Measurements from ENCODE around the gene MYCBP.
"Not testable (repeated sequence)": the region's sequence is repeated elsewhere in the genome, so short reads cannot be mapped to it uniquely, and the experiment has no call there.

MYCBP gene, protein sequence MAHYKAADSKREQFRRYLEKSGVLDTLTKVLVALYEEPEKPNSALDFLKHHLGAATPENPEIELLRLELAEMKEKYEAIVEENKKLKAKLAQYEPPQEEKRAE

DNA sequence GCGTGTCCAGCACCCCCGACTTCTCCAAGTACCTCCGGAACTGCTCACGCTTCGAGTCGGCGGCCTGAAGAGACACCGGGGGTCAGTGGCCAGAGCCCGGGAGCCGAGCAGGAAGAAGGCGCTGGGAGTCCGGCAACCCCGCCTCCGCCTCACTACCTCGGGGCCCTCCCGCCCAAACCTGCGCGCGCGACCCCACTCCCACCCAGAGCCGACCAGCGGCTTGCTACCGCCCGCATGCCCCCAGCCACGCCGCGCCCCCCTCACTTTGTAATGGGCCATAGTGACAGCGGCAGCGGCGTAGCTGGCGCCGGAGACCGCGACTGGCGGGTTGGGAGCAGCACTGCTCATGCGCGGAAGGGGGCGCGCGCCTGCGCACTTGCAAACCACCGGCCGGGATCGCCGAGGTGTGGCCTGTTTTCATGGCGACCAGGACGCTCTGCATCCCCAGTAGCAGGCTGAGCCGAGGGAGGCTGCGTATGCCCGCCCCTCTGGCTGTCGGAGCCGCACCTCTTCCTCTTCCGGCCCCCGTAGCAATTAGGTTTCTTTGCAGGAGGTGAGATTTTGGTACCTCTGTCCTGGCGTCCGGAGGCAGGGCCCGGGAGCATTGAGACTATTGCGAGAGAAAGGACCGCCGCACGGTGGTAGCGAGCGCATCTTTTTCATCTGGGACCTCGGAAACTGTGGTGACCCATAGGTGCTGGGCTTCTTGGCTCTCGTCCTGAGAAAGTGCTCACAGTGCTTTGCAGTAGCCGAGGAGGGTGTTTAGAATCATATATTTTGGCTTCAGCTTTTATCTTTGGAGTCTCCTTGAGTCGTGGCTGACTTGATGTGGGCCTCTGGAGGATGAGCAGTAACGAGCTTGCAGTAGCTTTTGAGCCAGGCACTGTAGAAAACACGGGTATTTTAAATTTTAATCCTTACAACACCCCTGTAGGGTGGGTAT is at the start of gene MYCBP:
Gene MYCBP, minus strand, starts transcription at position 322 of the 943 bp plus-strand sequence. Its CDS starts 43 bp downstream, at position 279.
- peak; percentile 95 for FAIRE-seq

DNA sequence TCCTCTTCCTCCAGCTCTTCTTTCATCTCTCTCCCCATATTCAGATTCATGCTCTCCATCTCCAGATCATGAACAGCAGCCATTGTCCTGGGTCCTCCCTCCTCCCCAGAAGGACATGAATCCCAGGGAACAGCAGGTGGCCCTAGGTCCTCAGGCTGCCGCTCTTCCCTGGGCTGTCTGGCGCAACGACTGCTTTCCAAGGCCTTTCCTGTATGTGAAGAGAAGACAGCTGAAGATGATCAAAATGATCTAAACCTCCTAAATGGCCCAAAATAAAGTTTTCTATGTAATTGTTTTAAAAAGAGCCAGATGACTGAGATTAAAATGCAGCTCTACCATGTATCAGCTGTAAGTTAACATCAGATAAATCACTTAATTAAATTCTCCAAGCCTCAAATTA is 46.0 kb upstream of the MYCBP start:
- no peak for FAIRE-seq

DNA sequence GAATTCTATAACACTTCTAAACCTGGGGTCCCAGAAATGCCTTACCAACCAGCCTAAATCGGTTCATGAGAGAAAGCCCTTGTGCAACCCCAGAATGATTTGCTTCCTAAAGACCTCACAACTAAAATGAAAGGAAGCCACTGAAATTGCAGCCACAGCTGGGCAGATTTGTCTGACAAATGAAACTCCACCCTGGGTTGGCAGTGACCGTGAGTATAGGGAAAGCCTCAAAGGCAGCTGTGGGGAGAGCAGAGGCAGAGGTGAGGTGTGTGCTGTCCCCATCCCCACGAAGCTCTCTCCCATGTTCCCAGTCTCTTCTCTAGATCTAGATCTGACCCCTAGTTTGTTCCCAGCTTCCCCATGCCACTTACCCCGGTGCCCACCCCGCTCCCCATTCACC is 45.4 kb upstream of the MYCBP start:
- FAIRE-seq, result no peak

DNA sequence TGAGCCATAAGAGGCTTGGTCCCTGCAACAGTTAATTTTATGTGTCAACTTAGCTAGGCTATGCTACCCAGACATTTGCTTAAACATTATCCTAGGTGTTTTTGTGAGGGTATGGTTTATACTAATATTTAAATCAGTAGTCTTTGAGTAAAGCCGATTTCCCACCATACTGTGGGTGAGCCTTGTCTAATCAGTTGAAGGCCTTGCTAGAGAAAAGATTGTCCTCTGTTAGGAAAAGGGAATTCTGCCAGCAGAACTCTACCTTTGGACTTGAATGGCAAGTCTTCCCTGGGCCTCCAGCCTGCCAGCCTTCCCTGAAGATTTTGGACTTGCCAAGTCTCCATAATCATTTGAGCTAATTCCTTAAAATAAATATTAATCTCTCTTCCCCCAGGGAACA is 44.6 kb upstream of the MYCBP start:
- no peak for FAIRE-seq

DNA sequence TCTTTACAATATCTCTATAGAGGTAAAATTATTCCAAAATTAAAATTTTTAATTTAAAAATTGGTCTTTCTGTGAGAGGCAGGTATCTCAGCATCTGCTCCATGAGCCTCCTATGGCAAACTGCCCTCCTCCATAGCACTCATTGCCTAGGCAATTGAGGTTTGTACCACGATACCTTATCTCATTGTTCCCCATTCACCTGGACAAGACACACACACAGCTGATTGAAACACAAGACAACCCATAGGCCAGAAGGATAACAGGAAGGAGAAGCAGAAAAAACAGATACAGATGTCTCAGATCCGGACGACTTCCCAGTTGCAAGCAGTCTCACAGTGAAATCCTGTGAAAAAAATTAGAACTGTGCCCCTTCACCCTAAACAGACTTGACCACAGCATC is 44.2 kb upstream of the MYCBP start:
- FAIRE-seq, result no peak

DNA sequence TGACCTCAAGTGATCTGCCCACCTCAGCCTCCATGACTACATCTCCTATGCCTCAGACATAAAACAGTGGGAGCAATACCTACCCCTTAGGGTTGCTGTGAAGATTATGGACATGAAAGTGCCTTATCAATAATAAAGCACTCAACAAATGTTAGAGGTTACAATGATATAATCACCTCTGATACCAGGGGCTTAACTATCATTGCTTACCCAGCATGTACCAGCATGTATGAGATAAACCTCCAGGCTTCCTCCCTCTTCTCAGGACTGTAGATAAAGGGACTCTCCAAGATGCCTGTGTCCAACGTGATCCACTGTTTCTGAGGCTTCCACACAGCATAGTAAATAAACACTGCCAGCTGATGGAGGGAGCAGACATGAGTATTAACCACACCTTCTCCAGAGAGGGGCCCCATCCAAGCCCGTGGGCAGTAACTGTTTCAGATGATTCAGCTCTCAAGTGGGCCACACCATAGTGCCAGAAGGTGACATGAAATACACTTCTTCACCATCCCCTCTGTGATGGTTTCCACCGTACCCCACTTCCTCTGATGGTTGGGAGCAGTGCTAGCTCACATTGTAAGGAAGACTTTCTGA is 42.3 kb upstream of the MYCBP start:
- no peak for FAIRE-seq

DNA sequence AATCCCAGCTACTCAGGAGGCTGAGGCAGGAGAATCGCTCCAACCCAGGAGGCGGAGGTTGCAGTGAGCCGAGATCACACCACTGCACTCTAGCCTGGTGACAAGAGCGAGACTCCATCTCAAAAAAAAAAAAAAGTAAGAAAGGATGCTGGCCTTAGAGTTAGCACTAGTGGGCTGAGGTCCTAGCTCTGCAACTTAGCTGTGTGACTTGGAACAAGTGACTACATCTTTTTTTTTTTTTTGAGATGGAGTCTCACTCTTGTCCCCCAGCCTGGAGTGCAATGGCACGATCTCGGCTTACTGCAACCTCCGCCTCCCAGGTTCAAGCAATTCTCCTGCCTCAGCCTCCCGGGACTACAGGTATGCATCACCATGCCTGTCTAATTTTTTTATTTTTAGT is 41.8 kb upstream of the MYCBP start:
- not testable (repeated sequence) for FAIRE-seq

DNA sequence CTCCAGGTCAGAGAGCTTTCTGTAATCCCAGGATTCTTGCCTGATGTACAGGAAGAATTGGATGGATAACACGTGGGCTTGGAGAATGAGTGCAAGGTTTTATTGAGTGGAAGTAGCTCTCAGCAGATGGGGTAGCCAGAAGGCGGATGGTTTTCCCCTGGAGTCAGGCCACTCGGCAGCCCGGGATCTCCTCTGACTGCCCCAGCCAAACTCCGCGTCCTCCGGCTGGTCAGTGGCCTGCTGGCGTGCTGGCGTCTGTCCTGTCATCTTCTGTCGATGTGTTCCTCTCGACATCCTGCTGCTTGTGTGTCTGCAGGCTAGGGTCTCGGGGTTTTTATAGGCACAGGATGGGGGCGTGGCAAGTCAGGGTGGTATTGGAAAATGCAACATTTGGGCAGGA is 35.7 kb upstream of the MYCBP start:
- no peak for FAIRE-seq

DNA sequence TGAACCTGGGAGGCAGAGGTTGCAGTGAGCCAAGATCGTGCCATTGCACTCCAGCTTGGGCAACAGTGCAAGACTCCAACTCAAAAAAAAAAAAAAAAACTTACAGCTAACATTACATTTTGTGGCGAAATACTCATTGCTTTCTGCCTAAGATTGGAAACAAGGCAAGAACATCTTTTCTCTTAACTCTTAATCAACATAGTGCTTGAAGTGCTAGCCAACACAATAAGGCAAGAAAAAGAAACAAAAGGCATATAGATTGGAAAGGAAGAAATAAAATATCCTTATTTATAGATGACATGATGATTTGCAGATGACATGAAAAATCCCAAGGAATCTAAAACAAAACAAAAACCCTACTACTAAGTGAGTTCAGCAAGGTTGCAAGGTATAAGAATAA is 32.8 kb upstream of the MYCBP start:
- no peak for FAIRE-seq

DNA sequence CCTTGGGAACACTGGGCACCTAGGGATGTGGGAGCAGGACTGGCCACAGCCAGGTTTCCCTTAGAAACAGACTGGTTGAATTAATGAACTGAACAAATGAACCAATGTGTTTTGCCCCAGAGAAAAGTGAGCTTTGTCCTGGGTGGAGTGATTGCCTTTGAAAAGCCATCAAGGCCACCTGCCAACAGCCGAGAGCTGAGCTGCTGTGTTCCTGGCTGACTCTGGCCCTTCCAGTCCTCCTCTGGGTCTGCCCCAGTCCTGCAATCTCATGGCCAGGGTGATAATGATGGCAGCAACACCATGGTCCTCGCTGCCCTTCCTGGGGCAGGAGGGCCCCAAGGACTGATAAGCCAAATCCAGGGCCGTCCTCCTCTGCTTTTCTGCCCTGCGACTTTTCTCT is 26.4 kb upstream of the MYCBP start:
- no peak for FAIRE-seq

DNA sequence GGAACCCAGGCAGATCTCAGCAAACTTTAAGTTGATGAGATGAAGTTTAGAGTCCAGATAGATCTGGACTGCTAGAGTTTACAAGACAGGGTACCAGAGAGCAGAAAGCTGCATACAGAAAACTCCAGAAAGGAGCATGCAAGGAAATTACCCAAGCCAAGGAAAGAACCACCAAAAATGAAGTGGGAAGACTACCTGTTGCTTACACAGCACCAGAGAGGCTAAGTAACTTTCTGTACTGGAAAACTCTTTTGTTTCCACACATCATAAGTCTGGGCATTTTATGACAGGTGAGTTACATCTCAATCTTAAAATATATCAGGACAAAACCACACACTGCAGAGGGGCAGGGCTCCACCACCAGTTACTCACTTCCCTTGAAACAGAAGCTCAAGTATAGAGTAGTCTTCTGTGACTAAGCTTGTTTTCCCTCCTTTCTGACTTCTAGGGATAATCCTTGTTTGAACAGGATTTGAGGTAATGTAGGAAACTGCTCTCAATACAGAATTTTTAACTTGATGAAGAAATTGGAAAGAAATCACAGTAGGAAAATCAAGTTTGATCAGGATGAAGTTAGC is 25.6 kb upstream of the MYCBP start:
- FAIRE-seq, result no peak

DNA sequence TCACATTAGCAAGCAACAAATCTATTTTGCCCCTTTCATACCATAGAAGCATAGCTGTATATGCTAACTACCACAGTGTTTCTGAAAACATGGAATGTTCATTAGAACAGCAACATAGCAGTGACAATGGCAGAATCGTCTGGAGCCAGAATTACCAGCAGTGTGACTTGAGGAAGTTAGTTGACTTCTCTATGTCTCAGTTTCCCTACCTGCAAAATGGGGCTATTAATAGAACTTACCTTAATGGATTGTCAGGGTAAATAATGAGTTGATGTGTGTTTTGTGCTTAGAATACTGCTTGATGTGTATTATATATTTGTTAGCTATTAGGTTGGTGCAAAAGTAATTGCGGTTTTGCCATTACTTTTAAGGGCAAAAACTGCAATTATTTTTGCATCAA is 23.0 kb upstream of the MYCBP start:
- FAIRE-seq, result no peak

DNA sequence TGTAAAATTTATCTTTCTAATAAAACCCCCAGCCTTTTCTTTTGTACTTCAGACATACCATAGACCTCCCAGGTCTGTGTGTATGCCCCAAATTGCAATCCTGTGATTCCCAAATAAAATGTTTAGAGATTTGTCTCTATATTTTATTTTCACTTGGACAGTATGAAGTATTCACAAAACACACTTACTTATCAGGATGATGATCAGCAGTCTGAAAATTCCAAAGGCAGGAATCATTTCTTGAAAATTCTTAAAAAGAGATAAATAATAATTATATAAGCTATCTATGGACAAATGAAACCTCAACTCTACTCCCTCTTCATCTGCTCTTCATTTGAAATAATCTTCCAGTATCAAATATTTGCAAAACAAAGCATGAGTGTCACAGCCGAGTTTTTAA is 19.8 kb upstream of the MYCBP start:
- FAIRE-seq, result no peak

DNA sequence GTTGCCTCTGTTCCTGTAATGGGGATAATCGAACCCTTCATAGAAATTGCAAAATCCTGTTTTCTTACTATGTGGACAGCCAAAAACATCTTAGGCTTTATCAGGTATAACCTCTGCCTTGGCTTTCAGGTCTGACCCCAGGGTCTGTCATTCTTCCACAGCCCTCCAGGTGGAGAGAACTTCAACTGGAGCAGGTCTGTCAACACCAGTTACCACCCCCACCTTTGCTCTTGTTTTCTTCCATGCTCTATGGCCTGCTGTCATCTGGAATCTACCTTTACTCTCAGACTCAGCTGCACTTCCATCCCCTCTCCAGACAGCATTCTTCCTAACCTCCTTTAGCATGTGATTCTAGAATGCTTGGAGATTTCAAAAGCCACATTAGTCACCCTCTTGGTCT is 18.6 kb upstream of the MYCBP start:
- no peak for FAIRE-seq

DNA sequence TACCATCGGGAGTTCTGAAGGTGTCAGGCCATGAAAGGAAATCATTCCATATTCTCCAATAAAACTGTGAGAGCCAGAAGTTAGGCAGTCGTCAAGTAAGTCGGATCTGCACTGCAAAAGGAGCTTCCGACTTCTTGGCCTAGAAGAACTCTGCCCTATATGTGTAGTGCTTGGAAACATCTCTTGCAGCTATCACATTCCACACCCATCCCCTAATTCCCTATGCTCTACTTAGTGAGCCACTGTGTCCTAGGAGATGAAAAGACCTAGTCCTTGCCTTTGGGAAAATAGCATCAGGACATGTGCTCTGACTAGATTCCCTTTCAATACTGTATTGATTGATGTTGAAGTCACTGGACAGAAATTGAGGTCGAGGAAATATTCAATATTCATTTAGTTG is 16.4 kb upstream of the MYCBP start:
- FAIRE-seq, result no peak

DNA sequence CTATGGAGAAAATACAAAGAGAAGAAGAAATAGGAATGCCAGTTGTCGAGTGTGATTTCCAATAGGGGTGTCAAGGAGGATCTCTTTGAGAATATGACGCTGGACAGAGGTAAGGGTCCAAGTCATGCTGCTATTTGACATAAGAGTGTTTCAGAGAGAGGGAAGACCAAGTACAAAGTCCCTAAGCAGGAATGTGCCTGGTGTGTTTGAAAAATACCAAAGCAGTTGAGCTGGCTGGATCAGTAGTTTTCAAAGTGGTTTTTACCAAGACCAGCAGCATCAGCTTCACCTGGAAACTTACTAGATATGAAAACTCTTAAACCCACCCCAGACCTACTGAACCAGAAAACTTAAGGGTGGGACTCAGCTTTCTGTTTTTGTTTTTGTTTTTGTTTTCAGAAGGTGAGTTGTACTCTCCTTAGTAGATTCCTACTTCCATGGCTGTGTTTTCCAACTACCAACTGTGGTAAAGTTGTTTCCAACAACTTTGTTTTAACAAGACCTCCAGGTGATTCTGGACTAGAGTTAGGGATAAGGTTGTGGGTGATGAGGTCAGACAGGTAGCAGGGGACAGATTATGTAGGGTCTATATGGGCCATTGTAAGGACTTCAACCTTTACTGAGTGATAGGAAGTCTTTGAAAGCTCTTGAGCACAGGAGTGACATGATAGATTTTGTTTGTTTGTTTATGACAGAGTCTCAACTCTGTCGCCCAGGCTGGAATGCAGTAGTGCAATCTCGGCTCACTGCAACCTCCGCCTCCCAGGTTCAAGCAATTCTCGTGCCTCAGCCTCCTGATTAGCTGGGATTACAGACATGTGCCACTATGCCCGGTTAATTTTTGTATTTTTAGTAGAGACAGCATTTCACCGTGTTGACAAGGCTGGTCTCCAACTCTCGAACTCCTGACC is 15.5 kb upstream of the MYCBP start:
- FAIRE-seq, result no peak

DNA sequence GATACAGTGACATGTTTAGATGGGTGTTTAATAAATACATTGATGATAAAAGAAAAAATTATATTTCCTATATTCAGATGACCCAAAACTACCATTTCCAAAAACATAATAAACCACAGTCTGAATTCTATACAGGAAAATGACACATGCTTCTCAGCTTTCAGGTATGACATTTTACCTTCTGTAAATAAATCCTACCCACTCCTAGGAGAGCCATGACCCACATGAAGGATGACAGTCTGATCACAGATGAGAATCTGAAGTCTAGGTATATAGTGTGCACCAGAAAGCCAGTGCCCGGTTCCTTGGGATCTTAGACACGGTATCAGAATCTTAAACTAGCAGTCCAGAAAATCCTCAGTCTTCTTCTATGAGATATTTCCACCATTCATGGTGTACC is 11.9 kb upstream of the MYCBP start:
- no peak for FAIRE-seq

DNA sequence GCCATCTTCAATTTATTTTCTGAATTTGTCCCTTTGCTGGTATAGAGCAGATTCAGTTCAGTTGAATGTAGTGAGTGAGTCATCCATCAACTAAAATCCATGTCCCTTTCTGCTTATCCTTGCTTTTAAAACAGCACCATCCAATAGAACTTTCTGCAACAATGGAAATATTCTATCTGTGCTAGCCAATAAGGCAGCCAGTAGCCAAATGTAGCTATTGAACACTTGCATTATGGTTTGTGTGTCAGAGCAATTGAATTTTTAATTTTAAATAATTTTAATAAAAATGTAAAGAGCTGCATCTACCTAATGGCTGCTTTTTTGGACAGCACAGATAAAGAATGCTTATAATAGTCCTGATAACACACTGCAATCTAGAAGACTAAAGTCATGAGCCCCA is 8.3 kb upstream of the MYCBP start, which contains the start of gene GJA9:
Gene GJA9, minus strand, starts transcription at position 101 of the 400 bp plus-strand sequence. CDS start 5,489 bp downstream, outside the sequence.
- FAIRE-seq, result no peak

DNA sequence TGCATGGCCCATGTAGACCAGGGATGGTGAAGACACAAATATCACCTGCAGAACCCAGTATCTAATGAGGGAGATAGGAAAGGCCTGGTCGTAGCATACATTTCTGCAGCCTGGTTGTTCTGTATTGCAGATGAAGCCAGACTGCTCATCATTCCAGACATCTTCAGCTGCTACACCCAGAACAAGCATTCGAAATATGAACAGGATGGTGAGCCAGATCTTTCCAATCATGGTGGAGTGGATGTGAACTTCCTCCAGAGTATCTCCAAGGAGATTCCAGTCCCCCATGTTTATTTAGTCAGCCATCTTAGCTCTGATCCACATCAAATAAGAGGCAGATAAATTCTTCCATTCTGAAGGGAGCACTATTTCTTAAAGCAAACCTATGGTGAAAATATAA is 2.7 kb upstream of the MYCBP start:
- no peak for FAIRE-seq

DNA sequence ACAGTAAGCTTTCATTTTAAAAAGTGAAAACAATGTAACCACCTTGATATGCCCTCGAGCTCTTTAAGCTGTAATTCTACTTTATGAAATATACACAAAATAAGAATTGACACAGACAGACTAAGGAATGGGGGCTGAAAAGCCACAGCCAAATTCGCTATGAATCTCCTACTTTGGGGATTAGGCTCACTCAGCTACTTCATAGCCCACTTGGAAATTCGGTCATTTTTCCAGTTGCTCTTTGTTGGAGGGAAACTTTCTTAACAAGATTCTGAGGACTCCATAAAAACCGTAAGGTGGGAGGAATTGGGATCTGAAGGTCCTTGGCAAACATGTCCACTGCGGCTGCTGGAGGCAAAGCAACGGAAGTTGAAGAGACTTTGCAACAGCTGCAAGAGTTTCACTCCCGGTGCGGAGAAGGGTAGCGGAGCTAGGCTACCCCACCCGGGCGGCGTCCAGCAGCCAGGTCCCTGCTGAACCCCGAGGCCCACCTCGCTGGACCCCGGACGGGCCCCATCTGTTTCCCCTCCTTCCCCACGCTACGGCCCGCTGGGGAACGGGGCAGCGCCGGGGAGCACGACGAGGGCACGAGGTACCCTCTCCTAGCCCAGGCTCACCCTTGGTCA is 634 bp downstream of the MYCBP start:
- FAIRE-seq, result no peak

DNA sequence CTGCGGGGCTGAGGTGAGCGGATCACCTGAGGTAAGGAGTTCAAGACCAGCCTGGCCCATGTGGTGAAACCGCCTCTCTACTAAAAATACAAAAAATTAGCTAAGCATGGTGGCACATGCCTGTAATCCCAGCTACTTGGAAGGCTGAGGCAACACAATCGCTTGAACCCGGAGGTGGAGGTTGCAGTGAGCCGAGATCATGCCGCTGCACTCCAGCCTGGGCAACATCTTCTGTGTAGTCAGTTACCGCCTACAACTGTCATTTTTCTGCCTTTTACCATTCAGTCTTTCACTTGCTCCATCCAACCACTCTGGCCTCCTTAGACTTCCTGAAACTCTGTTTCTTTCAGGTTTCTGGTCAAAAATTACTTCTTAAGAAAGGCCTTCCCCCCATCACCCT is 2.2 kb downstream of the MYCBP start:
- no peak for FAIRE-seq

DNA sequence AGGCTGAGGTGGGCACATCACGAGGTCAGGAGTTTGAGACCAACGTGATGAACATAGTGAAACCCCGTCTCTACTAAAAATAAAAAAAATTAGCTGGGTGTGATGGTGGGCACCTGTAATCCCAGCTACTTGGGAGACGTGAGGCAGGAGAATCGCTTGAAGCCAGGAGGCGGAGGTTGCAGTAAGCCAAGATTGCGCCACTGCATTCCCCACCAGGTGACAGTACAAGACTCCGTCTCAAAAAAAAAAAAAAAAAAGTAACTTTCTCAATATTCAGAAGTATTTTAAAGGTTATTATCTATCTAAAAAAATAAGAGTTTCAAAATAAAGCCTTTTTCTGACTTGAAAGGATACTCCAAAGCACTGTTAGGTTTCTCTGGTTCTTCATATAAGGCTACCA is 5.9 kb downstream of the MYCBP start:
- no peak for FAIRE-seq

All from G401.6 (cell line).